ENCODE measurements around the gene IRF4. TPM values are rescaled to one million over a fixed set of nuclear protein-coding genes. Genes with fewer than 3 reads are reported as not detected.
"Not testable (repeated sequence)": the region's sequence is repeated elsewhere in the genome, so short reads cannot be mapped to it uniquely, and the experiment has no call there.

The IRF4 gene
- total RNA-seq, 1 donor from 2014 or later, result not detected

DNA sequence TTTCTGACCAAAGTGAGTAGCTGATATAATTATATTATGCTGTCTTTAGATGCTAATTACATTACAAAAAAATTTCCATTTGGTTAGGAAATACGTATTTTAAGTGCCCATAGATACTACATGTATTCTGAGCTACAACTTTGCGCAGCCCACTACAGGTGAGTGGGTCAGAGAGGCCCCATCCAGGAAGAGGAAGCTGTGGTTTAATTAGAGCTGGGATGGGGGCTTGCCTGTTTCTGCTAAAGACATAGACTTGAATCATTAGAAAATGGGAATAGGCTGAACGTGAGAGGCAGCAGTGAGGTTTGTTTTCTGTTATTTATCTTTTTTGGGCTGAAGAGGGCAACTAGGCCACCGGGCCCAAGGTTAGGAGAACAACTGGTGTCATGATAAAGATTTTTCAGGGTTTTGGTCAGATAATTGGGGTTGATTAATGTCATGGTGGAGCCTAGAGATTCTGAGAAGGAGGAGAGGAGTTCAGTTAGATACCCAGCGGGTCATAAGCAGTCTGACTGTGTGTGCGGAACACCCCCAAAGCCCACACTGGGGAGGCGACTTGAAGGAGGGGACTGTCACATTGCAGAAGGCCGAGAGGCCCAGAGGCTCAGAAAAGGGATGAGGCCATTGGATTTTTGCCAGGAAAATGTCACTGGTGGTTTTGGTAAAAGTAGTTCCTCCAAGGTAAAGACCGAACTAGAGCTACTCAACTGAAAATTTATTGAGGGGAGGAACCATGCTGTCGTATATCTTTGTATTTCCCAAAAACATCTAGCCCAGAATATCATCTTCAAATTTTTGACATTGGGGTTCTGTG lies 14.5 kb upstream of the IRF4 start:
- no peak for DNase-seq (ENCODE audit: low spot score in 2 of 2, unreplicated experiment in 2 of 2)
- H3K36me3 Mint-ChIP-seq, result no peaks in the 10 kb centered on the region
- H3K27ac Mint-ChIP-seq, result no peak overlapping the region
- no peak overlapping the region for H3K4me3 Mint-ChIP-seq
- peaks cover 49% of the 10 kb centered on the region for H3K27me3 Mint-ChIP-seq (ENCODE audit: low read depth)
- TF ChIP-seq, protein P1, sequence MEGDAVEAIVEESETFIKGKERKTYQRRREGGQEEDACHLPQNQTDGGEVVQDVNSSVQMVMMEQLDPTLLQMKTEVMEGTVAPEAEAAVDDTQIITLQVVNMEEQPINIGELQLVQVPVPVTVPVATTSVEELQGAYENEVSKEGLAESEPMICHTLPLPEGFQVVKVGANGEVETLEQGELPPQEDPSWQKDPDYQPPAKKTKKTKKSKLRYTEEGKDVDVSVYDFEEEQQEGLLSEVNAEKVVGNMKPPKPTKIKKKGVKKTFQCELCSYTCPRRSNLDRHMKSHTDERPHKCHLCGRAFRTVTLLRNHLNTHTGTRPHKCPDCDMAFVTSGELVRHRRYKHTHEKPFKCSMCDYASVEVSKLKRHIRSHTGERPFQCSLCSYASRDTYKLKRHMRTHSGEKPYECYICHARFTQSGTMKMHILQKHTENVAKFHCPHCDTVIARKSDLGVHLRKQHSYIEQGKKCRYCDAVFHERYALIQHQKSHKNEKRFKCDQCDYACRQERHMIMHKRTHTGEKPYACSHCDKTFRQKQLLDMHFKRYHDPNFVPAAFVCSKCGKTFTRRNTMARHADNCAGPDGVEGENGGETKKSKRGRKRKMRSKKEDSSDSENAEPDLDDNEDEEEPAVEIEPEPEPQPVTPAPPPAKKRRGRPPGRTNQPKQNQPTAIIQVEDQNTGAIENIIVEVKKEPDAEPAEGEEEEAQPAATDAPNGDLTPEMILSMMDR (IDR thresholded peaks at IDR 0.05; ENCODE audit: unreplicated experiment), result no peak
- no peaks in the 10 kb centered on the region for H3K4me1 Mint-ChIP-seq
- H3K9me3 Mint-ChIP-seq, result peaks cover 29% of the 10 kb centered on the region

DNA sequence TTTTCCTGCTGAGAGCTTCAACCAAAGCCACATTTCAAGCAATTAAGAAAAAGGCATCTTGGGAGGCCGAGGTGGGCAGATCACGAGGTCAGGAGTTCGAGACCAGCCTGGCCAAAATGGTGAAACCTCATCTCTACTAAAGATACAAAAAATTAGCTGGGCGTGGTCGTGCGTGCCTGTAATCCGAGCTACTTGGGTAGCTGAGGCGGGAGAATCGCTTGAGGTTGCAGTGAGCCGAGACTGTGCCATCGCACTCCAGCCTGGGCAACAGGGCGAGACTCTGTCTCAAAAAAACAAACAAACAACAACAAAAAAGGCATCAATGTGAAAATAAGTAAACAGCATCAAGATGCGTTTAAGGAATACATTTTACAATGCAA lies 13.9 kb upstream of the IRF4 start:
- Mint-ChIP-seq H3K27me3 (ENCODE audit: low read depth) (peaks cover 50% of the 10 kb centered on the region), H3K9me3 (peaks cover 29% of the 10 kb centered on the region)
- not testable (repeated sequence) for H3K4me1 Mint-ChIP-seq; H3K36me3 Mint-ChIP-seq; H3K4me3 Mint-ChIP-seq; DNase-seq (ENCODE audit: low spot score in 2 of 2, unreplicated experiment in 2 of 2); H3K27ac Mint-ChIP-seq

DNA sequence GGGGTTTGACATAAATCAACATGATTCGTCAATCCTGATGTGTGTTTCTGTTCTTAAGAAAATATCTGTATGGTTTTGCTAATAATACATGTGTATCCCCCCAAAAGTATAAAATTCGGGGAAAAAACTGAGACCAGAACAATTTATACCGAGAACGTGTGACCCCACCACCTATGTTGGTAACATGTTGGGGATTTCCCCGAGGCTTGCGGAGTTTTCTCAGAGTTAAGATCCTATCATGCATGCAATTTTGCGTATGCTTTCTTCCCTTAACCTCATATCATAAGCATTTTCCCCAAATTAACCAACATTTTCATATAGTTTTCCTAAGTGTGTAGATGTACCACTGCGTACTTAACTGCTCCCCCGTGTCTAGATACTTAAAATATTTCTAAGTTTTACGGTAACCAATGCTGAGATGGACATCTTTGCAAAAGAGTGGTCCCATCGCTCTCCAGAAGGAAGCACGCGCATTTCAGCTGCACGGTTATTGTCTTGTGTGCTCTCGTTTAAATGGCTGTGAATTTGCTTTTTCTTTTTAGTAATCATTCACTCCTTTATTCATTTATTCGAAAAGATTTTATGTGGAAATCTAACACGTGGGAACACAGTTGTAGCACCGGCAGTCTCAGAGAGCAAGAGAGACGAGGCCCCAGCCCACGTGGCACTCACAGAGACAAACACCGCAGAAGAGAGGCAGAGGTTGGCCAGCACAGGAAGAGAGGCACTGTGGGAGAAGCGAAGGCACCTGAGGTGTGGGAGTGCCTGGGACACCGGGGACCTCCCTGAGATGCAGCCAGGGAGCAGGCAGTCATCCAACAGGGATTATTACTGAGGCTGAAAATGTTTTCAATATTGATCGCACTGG lies 13.2 kb upstream of the IRF4 start:
- H3K27ac Mint-ChIP-seq, result no peak overlapping the region
- peaks cover 53% of the 10 kb centered on the region for H3K27me3 Mint-ChIP-seq (ENCODE audit: low read depth)
- H3K9me3 Mint-ChIP-seq, result peaks cover 29% of the 10 kb centered on the region
- H3K4me1 Mint-ChIP-seq, result no peaks in the 10 kb centered on the region
- TF ChIP-seq, protein P1 (IDR thresholded peaks at IDR 0.05; ENCODE audit: unreplicated experiment), result no peak
- DNase-seq (ENCODE audit: low spot score in 2 of 2, unreplicated experiment in 2 of 2), result no peak
- no peak overlapping the region for H3K4me3 Mint-ChIP-seq
- no peaks in the 10 kb centered on the region for H3K36me3 Mint-ChIP-seq

- no peak overlapping the region for H3K27ac Mint-ChIP-seq
- TF ChIP-seq, protein P1 (IDR thresholded peaks at IDR 0.05; ENCODE audit: unreplicated experiment), result no peak
- H3K27me3 Mint-ChIP-seq (ENCODE audit: low read depth), result peaks cover 53% of the 10 kb centered on the region
- peaks cover 29% of the 10 kb centered on the region for H3K9me3 Mint-ChIP-seq
- no peaks in the 10 kb centered on the region for H3K36me3 Mint-ChIP-seq
- no peak for DNase-seq (ENCODE audit: low spot score in 2 of 2, unreplicated experiment in 2 of 2)
- no peaks in the 10 kb centered on the region for H3K4me1 Mint-ChIP-seq
- no peak overlapping the region for H3K4me3 Mint-ChIP-seq
These were observed 12.6 kb upstream of the IRF4 start for GRCh38 chr6:378958-379409.

GRCh38 chr6:379410-380181 lies 12.0 kb upstream of the IRF4 start:
- DNase-seq (ENCODE audit: low spot score in 2 of 2, unreplicated experiment in 2 of 2), result no peak

More at GRCh38 chr6:379410-380181, 12.0 kb upstream of the IRF4 start:
- H3K4me1 Mint-ChIP-seq, result no peaks in the 10 kb centered on the region
- peaks cover 55% of the 10 kb centered on the region for H3K27me3 Mint-ChIP-seq (ENCODE audit: low read depth)
- TF ChIP-seq, protein P1 (IDR thresholded peaks at IDR 0.05; ENCODE audit: unreplicated experiment), result no peak
- no peak overlapping the region for H3K27ac Mint-ChIP-seq
- H3K36me3 Mint-ChIP-seq, result no peaks in the 10 kb centered on the region
- peaks cover 26% of the 10 kb centered on the region for H3K9me3 Mint-ChIP-seq
- H3K4me3 Mint-ChIP-seq, result no peak overlapping the region

All from mesothelial cell of epicardium (in vitro differentiated cells).